Karpas-422 (cell line): ENCODE measurements around the gene PPP2R2C. TPM values are rescaled to one million over a fixed set of nuclear protein-coding genes. Genes with fewer than 3 reads are reported as not detected.

Source experiments
- DNase-seq: peaks from one replicate; pipeline ENCODE4 v3.0.0-alpha.2; 2015
- H2AFZ ChIP-seq: fragments of 200-600 bp; sonication (generic); 2 replicates; pipeline ENCODE4 v1.6.1; 2014; ENCODE audit warnings: antibody characterized with exemption, low read length, mixed read lengths
- H3K27ac ChIP-seq: fragments of 200-600 bp; sonication (generic); 2 replicates; pipeline ENCODE4 v1.5.1; 2014; ENCODE audit warnings: mild to moderate bottlenecking, low read length, moderate library complexity
- H3K27me3 ChIP-seq: fragments of 200-600 bp; sonication (generic); 2 replicates; pipeline ENCODE4 v1.6.1; 2014; ENCODE audit warnings: low read length, mixed read lengths
- H3K36me3 ChIP-seq: fragments of 200-600 bp; sonication (generic); 2 replicates; pipeline ENCODE4 v1.6.1; 2014; ENCODE audit warnings: low read length, mixed read lengths; ENCODE audit not compliant: insufficient read depth
- H3K4me1 ChIP-seq: fragments of 200-600 bp; sonication (generic); 2 replicates; pipeline ENCODE4 v1.6.1; 2014; ENCODE audit warnings: mild to moderate bottlenecking, low read length, mixed read lengths
- H3K4me2 ChIP-seq: fragments of 200-600 bp; sonication (generic); 2 replicates; pipeline ENCODE4 v1.6.1; 2014; ENCODE audit warnings: low read length, low read depth, mild to moderate bottlenecking; ENCODE audit not compliant: poor library complexity, severe bottlenecking
- H3K4me3 ChIP-seq: fragments of 200-600 bp; sonication (generic); 2 replicates; pipeline ENCODE4 v1.5.1; 2014; ENCODE audit warnings: mild to moderate bottlenecking, antibody characterized with exemption, low read length, mixed read lengths
- H3K79me2 ChIP-seq: fragments of 200-600 bp; sonication (generic); 2 replicates; pipeline ENCODE4 v1.6.1; 2014; ENCODE audit warnings: mild to moderate bottlenecking, low read length, mixed read lengths
- H3K9ac ChIP-seq: fragments of 200-600 bp; sonication (generic); 2 replicates; pipeline ENCODE4 v1.6.0; 2014; ENCODE audit warnings: low read length
- H3K9me2 ChIP-seq: fragments of 200-600 bp; sonication (generic), shearing (Covaris generic); replicated peaks from 2 replicates; pipeline ENCODE4 v1.6.0; 2014; ENCODE audit warnings: mild to moderate bottlenecking, low read length, moderate library complexity; ENCODE audit not compliant: insufficient read depth
- H3K9me3 ChIP-seq: fragments of 300-700, 200-600 bp; sonication (generic); 2 replicates; pipeline ENCODE4 v1.6.1; 2014; ENCODE audit warnings: low read length, mixed read lengths
- H4K20me1 ChIP-seq: fragments of 200-600 bp; sonication (generic); 2 replicates; pipeline ENCODE4 v1.6.1; 2014; ENCODE audit warnings: mild to moderate bottlenecking, antibody characterized with exemption, low read length, low read depth; ENCODE audit not compliant: insufficient read depth
- total RNA-seq: library from RNA; depleted of rRNA; stranded (reverse); fragments of >200 nt; shearing (Covaris generic); gene quantifications from 2 replicates; pipeline ENCODE4 v1.2.3, GENCODE V29; 2014; ENCODE audit warnings: low replicate concordance

The PPP2R2C gene
- total RNA-seq, 1 experiment from 2014 or later = not detected

GRCh38 chr4:6418193-6418755 is 54.1 kb downstream of the PPP2R2C start:
- Histone ChIP-seq H3K36me3 (no peaks in the 10 kb centered on the region), H3K79me2 (no peaks in the 10 kb centered on the region), H3K4me1 (peaks cover 9% of the 10 kb centered on the region), H3K9me2 (no peaks in the 10 kb centered on the region), H3K27ac (no peak overlapping the region), H3K27me3 (no peaks in the 10 kb centered on the region), H4K20me1 (no peaks in the 10 kb centered on the region), H3K9me3 (no peaks in the 10 kb centered on the region), H3K4me3 (no peak overlapping the region), H3K9ac (no peak overlapping the region), H2AFZ (no peak overlapping the region), H3K4me2 (no peak overlapping the region)
- no peak for DNase-seq

- no peaks in the 10 kb centered on the region for H3K79me2 ChIP-seq
- no peaks in the 10 kb centered on the region for H3K36me3 ChIP-seq
- peaks cover 9% of the 10 kb centered on the region for H3K4me1 ChIP-seq
- H3K4me3 ChIP-seq = no peak overlapping the region
- no peaks in the 10 kb centered on the region for H3K9me2 ChIP-seq
- H4K20me1 ChIP-seq = no peaks in the 10 kb centered on the region
- no peaks in the 10 kb centered on the region for H3K9me3 ChIP-seq
- H3K4me2 ChIP-seq = no peak overlapping the region
- H3K27ac ChIP-seq = no peak overlapping the region
- H2AFZ ChIP-seq = no peak overlapping the region
- no peak overlapping the region for H3K9ac ChIP-seq
- no peaks in the 10 kb centered on the region for H3K27me3 ChIP-seq
- DNase-seq = no peak
Measured at GRCh38 chr4:6417516-6418050, 54.8 kb downstream of the PPP2R2C start.

GRCh38 chr4:6416518-6417286 is 55.7 kb downstream of the PPP2R2C start:
- peaks cover 9% of the 10 kb centered on the region for H3K4me1 ChIP-seq
- H3K36me3 ChIP-seq = no peaks in the 10 kb centered on the region
- no peaks in the 10 kb centered on the region for H3K27me3 ChIP-seq
- H3K79me2 ChIP-seq = no peaks in the 10 kb centered on the region
- no peak for DNase-seq
- H3K4me3 ChIP-seq = no peak overlapping the region
- H3K4me2 ChIP-seq = no peak overlapping the region
- no peaks in the 10 kb centered on the region for H3K9me3 ChIP-seq
- H3K27ac ChIP-seq = no peak overlapping the region
- no peak overlapping the region for H3K9ac ChIP-seq
- no peak overlapping the region for H2AFZ ChIP-seq
- H3K9me2 ChIP-seq = no peaks in the 10 kb centered on the region
- H4K20me1 ChIP-seq = no peaks in the 10 kb centered on the region

- Histone ChIP-seq H3K79me2 (no peaks in the 10 kb centered on the region), H3K4me3 (no peak overlapping the region), H3K36me3 (no peaks in the 10 kb centered on the region), H3K27me3 (no peaks in the 10 kb centered on the region), H2AFZ (no peak overlapping the region), H3K27ac (no peak overlapping the region), H3K9me2 (no peaks in the 10 kb centered on the region), H3K4me1 (peaks cover 9% of the 10 kb centered on the region), H3K4me2 (no peak overlapping the region), H3K9ac (no peak overlapping the region), H4K20me1 (no peaks in the 10 kb centered on the region), H3K9me3 (no peaks in the 10 kb centered on the region)
- no peak for DNase-seq
Measured at GRCh38 chr4:6415031-6415705, 57.2 kb downstream of the PPP2R2C start.

- H3K9me2 ChIP-seq = no peaks in the 10 kb centered on the region
- H3K27ac ChIP-seq = no peak overlapping the region
- H3K79me2 ChIP-seq = no peaks in the 10 kb centered on the region
- H4K20me1 ChIP-seq = no peaks in the 10 kb centered on the region
- no peak for DNase-seq
- H3K9ac ChIP-seq = no peak overlapping the region
- H2AFZ ChIP-seq = no peak overlapping the region
- H3K36me3 ChIP-seq = no peaks in the 10 kb centered on the region
- H3K4me2 ChIP-seq = no peak overlapping the region
- H3K4me3 ChIP-seq = no peak overlapping the region
- no peaks in the 10 kb centered on the region for H3K9me3 ChIP-seq
- H3K27me3 ChIP-seq = no peaks in the 10 kb centered on the region
- peaks cover 9% of the 10 kb centered on the region for H3K4me1 ChIP-seq
Measured at GRCh38 chr4:6414578-6414977, 57.8 kb downstream of the PPP2R2C start.

- Histone ChIP-seq H3K27ac (no peak overlapping the region), H2AFZ (no peak overlapping the region), H3K4me3 (no peak overlapping the region), H4K20me1 (no peaks in the 10 kb centered on the region), H3K9me2 (no peaks in the 10 kb centered on the region; the same call in 1 of the 2 replicates), H3K27me3 (no peaks in the 10 kb centered on the region), H3K36me3 (no peaks in the 10 kb centered on the region), H3K9ac (no peak overlapping the region), H3K4me2 (no peak overlapping the region), H3K9me3 (no peaks in the 10 kb centered on the region), H3K79me2 (no peaks in the 10 kb centered on the region), H3K4me1 (peaks cover 8% of the 10 kb centered on the region)
- DNase-seq = no peak
Measured at GRCh38 chr4:6410664-6411063, 61.8 kb downstream of the PPP2R2C start.

GRCh38 chr4:6410068-6410467 is 62.3 kb downstream of the PPP2R2C start:
- H3K36me3 ChIP-seq = no peaks in the 10 kb centered on the region
- no peaks in the 10 kb centered on the region for H4K20me1 ChIP-seq
- H3K9ac ChIP-seq = no peak overlapping the region
- no peak overlapping the region for H3K4me3 ChIP-seq
- no peak for DNase-seq
- peaks cover 2% of the 10 kb centered on the region for H3K4me1 ChIP-seq
- H3K9me2 ChIP-seq = no peaks in the 10 kb centered on the region; the same call in 1 of the 2 replicates
- no peak overlapping the region for H2AFZ ChIP-seq
- no peaks in the 10 kb centered on the region for H3K79me2 ChIP-seq
- no peak overlapping the region for H3K27ac ChIP-seq
- H3K4me2 ChIP-seq = no peak overlapping the region
- no peaks in the 10 kb centered on the region for H3K27me3 ChIP-seq
- no peaks in the 10 kb centered on the region for H3K9me3 ChIP-seq

- no peak for DNase-seq
- H3K9ac ChIP-seq = no peak overlapping the region
- no peaks in the 10 kb centered on the region for H3K36me3 ChIP-seq
- no peaks in the 10 kb centered on the region for H3K4me1 ChIP-seq
- H3K9me3 ChIP-seq = no peaks in the 10 kb centered on the region
- no peak overlapping the region for H3K4me3 ChIP-seq
- no peaks in the 10 kb centered on the region; the same call in 1 of the 2 replicates for H3K9me2 ChIP-seq
- no peak overlapping the region for H3K27ac ChIP-seq
- H4K20me1 ChIP-seq = no peaks in the 10 kb centered on the region
- no peak overlapping the region for H2AFZ ChIP-seq
- H3K79me2 ChIP-seq = no peaks in the 10 kb centered on the region
- no peak overlapping the region for H3K4me2 ChIP-seq
- no peaks in the 10 kb centered on the region for H3K27me3 ChIP-seq
Measured at GRCh38 chr4:6409381-6409780, 63.0 kb downstream of the PPP2R2C start.
